GM18520 (cell line): ENCODE results near the gene CHD6.

ENCODE experiments used
- ATAC-seq: cut with Tn5 transposase; IDR thresholded peaks from one replicate; pipeline ENCODE4 v1.9.1; 2021; ENCODE audit not compliant: unreplicated experiment

Gene CHD6

DNA sequence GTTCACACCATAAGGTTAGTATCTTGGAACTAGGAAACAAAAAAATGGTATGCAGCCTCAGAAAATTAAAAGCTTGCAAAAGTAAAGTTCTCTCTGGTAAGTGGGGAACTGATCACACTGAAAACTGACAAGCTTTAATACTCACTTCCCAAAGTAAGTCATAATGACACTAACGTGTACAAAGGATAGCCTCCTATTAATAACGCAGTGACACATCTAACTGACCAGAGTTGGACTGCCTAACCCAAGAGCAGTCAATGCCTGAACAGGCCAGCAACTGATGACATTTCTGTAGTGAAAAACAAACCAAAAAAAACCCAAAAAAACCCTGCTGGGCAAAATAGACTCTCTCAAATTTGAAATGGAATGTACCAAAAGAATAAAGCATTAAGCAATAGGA, 30.7 kb downstream of the CHD6 start:
- no peak for ATAC-seq

DNA sequence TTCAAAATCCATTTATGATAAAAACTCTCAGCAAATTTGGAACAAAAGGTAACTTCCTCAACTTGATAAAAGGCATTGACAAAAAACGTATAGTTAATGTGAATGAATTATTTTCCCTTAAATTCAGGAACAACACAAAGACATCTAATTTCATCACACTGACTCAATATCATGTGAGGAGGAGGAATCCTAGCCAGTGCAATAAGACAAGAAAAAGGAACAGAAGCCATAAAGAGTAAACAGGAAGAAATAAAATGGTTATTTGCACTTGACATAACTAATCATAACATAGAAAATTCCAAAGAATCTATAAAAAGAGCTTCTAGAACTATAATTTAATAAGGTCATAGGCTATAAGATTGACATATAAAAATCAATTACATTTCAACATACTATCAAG, 31.4 kb downstream of the CHD6 start:
- no peak for ATAC-seq

DNA sequence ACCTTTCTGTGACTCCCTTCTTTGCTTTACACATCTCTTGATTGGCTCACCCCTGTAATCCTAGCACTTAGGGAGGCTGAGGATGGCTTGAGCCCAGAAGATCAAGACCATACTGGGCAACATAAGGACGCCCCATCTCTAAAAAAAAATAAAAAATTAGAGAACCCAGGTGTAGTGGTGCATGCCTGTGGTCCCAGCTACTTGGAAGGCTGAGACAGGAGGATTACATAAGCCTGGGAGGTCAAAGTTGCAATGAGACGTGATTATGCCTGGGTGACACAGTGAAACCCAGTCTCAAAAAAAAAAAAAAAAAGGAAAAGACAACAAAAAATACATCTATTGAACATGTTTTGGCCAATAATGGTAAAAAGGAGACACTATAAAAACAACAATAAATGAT, 37.8 kb downstream of the CHD6 start:
- no peak for ATAC-seq

DNA sequence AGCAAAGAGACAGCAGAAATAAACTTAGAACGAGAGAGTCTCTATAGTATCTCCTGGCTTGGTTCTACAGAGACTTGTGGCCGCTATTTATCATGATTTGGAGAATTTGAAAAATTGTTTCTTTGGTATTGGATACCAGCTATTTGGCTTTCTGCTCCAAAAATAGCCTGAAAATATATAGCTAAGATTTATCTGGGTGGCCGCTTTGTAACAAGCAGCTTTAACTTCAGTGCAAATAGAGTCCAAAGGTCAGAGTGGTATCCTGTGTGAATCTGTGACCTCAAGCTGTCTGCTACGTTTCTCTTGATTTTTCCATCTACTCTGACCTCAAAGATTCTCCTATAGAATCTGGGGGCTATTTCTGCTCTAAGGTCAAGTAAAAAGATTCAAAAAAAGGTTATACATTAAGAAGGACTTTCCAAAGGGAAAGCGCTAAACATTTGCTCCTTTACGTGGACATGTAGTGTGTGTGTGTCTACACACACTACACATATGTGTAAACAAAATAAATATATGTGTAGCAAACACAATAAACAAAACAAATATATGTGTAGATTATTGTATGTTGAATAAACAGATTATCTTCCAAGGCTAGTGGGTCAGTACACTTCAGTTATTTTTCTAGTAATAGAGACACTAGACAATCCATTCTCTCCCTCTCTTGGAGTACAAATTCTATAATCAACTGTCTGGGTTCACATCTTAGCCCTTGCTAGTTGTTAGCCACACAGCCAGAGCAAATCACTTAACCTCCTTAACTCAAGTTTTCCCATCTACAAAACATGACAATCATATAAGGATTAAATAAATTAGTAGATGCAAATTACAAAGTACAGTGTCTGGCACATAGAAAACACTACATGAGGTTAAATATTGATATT, 40.8 kb downstream of the CHD6 start:
- no peak for ATAC-seq

DNA sequence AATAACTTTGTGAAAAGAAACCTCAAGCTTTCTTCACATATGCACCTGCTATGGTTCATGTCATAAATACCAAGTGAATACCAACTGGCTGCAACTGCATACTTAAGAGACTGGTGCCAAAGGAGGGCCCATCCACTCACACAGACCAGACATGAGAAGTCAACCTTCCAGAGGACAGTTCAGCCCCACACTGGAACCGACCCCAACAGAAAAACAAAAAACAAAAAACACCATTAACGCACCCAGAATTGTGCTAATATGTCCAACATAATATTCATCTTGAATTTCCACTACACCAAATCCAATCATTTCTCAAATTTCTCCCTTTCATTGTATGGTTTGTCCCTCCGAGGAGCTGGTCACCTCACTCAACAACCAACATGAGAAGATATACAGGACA, 42.8 kb downstream of the CHD6 start:
- ATAC-seq = no peak

DNA sequence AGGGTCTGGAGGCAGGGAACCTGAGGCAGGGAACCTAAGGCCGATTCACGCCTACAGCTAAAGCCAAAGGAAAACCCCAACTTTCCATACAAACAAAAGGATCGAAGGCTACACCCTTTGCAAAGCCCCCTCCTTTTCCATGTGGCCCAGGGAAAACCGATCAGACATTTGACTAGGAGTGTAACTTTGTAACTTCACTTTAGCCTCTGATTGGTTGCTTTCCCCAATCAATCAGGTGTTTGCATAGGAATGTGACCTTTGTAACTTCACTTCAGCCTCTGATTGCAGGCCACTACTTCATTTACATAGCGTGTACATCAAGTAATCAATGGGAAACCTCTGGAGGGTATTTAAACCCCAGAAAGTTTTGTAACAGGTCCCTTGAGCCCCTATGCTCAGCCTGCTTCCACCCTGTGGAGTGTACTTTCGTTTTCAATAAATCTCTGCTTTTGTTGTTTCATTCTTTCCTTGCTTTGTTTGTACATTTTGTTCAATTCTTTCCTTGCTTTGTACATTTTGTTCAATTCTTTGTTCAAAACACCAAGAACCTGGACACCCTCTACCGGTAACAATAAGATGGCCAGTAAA, 43.3 kb downstream of the CHD6 start:
- no peak for ATAC-seq

DNA sequence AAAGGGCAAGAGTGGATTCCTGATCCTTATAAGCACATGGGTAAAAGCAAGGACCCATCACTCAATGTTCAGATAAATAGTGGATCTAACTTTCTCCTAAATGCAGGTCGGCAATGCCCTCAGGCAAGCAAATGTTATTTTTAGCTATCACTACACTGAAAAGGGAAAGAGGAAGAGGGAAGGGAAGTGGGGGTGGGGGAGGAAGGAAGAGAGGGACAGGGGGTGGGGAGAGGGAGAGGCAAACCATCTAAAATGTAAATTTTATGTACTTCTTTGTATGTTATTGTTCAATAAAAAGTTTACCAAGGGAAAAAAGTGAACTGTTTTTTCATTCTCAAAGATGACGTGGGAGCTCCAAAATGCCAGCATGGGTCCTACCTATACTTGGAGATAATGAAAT, 44.2 kb downstream of the CHD6 start:
- ATAC-seq = no peak

DNA sequence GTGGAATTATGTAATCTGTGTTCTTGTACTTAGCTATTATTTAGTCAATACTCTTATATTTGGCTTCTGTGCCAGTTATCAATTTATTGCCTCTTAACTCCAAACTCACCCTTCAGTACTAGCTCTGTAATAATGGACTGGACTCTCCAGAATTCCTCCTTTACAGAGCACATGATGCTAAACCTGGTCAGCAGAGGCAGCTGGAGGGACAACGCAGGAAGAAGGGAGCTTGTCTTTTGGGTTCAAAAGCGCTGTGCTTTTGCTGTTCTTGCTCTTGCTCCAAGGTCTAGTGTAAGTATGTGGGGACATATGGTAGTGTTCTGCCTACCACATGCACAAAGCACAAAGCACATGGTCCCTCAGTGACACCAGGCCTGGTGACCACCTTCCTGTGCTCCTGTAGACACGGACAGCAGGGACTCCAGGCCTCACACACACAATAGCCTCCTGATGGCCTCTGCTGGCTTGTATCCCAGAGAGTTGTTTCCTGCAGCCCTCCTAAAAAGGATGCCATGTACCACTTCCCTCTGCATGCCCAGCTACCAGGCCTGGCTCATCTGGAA, 46.1 kb downstream of the CHD6 start:
- ATAC-seq = no peak

DNA sequence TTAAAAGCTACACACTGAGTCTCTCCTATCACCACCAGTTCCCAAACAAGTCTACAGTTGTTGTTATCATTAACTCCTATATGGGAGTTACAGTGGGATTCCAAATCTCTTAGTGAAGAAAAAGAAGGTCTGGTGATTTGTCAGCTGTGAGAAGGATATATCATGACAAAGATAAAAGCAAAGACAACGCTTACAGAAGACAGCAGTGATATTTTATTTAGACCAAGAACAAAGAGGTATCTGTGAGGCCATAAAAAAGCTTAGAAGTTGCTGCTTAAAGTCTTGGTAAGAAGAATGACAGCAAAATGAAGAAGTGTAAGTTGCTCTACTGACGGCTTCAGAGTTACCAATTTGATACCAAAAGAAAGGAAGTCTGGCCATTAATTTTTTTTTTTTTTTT, 47.2 kb downstream of the CHD6 start:
- ATAC-seq = no peak

DNA sequence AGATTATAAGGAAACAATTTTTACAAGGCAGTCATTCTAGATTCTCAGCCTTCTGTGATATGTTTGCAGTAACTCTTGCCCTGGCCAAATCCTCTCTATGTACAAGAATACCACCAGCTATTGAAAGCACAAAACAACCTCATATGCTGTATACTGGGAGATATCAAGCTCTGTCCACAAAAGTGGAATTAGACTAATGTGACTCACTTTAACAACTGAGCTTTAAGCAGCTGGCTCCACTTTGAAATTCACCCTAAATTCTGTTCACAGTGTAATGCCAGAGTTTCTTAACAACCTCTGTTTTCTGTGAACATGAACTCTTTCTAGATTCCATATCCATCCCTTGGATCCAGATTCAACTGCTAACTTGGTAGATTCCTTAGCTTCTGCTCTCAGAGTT, 47.6 kb downstream of the CHD6 start:
- no peak for ATAC-seq

DNA sequence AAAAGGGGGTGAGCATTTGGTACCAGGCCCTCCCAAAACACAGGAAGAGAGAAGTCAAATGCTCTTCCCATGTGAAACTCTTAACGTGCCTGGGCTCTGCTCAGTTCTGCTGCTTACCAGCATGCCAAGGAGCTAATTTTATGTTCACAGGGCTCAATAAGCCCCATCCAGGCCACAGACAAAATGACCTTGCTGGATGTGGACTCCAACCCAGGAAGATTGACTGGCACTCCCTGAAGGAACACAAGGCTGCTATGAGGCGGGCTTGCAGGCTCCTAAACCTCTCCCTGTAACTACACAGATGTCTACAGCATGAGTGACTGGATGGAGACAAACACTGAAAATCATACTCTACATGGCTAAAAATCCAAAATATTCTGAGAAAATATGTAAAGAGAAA, 50.6 kb downstream of the CHD6 start:
- ATAC-seq = no peak

DNA sequence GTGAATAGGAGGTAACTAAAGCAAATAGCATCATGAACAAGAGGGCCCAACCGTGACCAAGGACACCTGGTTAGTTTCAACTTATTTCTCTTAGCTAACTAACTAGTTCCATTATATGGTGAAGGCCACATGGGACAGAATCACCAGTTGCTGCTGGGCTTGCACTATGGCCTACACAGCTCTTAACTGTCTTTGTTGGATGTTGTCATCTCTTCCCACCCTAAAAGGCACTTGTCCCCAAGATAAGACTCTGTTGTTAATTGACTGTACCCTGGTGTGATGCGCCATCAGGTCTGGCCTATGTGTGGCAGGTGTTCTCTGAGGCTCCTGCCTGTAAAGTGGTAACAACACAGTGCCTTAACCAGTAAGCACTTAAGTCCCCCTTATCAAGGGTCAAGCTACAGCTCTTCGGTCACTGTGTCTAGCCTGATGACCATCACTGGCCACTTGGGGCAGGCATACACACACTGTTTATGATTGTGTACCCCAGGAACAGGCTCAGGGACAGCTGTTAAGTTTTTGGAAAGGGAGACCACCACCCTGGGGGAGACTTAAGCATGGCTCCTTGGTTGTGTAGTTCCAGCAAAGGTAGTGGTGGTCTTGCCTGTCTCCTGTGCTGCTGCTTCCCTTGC, 51.2 kb downstream of the CHD6 start:
- no peak for ATAC-seq

DNA sequence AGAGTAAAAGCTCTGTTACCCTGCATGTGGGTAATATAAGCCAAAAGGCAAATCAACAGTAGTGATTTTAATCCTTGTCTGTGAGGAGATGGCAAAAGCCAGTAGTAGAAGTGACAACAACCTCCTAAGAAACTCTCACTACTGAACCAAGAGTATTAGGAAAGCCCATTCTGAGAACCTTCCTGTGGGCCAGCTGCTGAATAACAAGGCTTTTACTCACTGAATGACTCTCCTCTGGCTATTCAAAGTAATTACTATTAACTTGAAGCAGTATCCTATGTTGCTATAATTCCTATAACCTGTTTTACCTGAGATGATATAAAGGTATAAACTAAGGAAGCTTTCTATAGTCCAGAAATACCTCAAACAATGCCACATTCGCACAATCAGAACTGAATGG, 55.1 kb downstream of the CHD6 start:
- no peak for ATAC-seq

DNA sequence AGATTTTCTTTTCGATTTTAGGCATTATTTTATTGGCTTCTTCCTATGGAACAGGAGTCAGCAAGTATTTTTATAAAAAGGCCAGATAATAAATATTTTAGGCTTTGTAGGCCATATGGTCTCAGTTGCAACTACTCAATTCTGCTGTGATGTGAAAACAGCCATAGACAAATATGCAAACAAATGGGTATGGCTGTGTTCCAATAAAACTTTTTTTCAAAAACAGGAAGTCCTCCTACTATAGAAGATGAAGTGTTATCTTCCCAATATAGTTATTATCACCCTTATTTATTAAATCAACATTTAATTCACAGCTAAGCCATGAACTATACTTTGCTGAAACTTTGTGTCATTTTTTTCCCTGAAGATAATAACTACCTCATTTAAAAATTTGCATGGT, 57.2 kb downstream of the CHD6 start:
- ATAC-seq = no peak

DNA sequence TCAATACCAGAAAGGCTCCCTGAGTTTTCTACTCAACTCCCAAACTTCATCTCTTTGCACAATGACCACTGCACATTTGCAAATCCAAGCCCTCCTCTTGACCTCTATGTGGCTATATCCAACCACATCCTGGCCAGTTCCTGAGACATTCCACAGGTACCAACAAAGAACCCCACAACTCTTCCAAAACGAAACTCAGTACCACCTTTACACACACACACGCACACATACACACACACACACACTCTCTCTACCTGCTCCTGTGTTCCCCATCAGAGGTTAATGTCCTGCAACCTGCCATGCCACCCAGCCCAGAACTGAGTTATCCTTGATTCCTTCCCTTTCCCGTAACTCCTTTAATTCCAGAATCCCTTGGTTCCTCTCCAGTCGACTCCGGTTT, 58.5 kb downstream of the CHD6 start:
- ATAC-seq = no peak

DNA sequence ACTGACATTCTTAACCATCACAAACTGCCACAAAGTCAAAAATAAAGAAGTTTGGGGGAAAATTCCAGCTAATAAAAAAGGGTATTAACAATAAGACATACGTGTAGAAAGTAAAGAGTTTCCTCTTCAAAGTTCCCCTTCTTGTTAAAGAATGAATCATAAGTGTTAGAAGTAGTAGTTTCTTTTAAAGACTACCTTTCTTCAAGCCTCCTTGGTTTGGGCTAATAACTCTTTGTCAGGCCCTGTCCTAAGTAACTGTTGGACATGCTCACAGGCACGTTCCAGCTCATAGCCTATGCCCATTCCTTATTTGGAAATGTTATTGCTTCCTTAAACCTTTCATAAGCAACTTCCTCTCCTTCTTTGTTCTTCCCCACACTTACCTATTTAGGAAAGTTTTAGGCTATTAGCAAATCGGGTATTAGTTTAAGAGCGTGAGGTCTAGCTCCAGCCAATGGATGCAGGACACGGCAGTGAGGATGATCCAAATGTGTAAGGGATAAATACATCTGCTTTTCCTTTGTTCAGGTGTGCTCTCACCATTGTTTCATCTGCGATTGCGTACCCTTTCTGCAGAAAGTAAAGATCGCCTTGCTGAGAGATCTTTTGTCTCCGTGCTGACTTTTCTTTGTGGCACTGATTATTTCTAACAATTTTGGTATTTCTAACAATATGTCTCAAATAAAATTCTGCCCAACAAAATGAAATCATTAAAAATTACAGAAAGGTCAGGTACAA, 64.9 kb downstream of the CHD6 start:
- no peak for ATAC-seq

DNA sequence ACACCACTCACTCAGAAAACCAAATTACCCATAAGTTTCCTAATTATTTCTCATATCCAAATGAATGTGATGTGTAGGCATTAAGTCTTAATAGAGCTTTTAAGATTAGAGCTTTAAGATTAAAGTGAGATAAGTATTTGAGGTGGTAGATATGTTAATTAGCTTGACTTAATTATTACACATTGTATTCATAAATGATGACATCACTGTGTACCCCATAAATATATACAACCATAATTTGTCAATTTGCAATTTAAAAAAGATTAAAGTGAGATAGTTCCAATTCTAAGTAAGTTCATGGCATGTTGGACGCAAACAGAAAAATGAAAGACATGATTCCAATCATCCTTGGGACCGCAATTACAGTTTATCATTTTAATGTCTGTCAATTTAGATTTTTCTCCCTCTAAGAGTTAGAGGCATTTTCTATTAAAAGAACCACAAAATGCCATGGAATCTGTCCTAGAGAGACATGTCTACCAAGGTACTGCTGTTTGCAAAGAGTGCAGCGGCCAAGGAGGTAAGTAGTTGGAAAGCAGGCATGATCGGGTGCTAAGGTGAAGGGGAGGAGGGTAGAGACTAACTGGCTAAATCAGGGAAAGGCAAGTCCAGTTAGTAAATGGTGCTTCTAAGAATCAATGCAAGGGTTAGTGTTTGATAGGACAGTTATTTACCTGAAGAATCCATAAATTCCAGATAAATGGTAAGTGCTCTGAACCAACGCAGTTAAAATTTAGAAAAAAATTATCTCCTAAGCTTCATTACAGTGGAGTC, 65.7 kb downstream of the CHD6 start:
- no peak for ATAC-seq

DNA sequence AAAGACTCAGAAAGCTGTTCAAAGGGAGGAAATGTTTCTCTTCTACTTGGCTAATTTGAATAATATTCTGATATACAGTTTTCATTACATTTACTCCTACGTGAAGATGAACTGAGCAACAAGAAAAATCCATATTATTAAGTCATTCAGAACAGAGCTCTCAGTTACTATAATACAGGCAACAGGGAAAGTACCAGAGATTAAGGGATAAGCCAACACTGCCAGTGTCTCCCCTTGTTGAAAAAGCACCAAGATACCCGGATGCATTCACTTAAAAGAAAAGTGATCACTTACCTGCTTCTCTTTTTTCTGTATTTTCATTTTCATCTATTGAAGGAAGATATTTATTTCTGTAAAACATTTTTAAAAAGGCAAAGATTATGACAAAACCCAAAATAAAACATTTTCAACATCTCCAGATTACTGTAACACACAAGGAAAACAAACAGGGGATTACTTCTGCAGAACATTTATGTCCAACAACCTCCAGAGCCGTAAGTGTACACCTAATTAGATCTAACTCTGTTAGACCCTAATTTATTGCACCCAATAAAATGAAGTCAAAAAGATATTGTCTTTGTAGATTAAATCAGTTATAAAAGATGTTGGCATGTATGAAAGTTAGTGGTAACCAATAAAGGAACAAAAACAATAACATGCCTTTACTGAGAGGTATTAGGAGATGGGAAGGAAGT, 67.0 kb downstream of the CHD6 start:
- ATAC-seq = no peak

DNA sequence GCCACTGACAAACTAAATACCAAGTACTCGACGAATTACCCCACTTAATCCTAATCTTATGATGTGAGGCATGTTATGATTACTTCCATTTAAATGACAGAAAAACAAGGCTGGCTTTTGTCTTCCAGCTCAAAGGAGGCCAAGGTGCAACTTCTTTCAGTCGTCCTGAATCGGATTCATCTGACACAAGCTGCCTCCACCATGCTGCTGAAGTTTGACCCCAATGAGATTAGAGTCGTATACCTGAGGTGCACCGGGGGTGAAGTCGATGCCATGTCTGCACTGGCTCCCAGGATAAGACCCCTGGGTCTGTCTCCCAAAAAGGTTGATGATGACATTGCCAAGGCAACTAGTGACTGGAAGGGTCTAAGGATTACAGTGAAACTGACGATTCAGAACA, 71.0 kb downstream of the CHD6 start:
- ATAC-seq = no peak

DNA sequence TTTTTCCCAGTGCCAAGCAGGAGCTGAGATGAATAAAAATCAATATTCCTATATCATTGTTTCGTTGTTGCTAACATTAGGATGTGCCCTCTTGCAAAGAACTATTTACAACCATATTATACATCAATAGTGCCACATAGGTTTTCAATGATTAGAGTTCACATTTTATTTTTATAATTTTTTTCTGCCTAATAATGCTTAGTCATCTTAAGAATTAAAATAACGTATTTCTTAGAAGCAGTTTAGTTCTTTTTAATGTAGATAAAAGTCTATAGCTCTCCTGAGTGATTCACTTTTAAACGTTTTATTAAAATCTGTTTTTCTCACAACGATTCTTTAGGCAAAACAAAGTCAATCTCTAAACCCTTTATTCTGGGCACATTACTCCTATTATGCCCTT, 71.6 kb downstream of the CHD6 start:
- no peak for ATAC-seq
